Neural progenitor cell (in vitro differentiated cells): Measurements from ENCODE around the gene LHX6.

ENCODE experiments used
- CTCF ChIP-seq: fragments of 200-600 bp; sonication (generic); IDR thresholded peaks from 2 replicates; pipeline ENCODE4 v1.5.1; 2017; ENCODE audit warnings: antibody characterized with exemption, mild to moderate bottlenecking
- EZH2 ChIP-seq: fragments of 200-600 bp; sonication (generic); IDR thresholded peaks from 2 replicates; pipeline ENCODE4 v1.6.1; 2017; ENCODE audit warnings: antibody characterized with exemption, mild to moderate bottlenecking, moderate library complexity
- EZH2phosphoT487 ChIP-seq: fragments of 200-600 bp; sonication (generic); IDR thresholded peaks from 2 replicates; pipeline ENCODE4 v1.6.1; 2017; ENCODE audit warnings: antibody characterized with exemption

GRCh38 chr9:122188369-122188768 is 40.4 kb downstream of the LHX6 start:
- no peak for TF ChIP-seq EZH2
- TF ChIP-seq CTCF, result no peak
- TF ChIP-seq EZH2phosphoT487, result no peak
